Activated T-helper 17 cell treated with anti-CD3 and anti-CD28 coated beads, Interleukin-2, amount 50 U/mL, for 72 hours (primary cell): ENCODE data around the gene PRR11. TPM values are rescaled to one million over a fixed set of nuclear protein-coding genes. Genes with fewer than 3 reads are reported as not detected.

Source experiments
- ATAC-seq: fragments of 150-1000 bp; cut with Tn5 transposase; replicated peaks from 2 replicates; pipeline ENCODE4 v1.10.0; 2021; ENCODE audit warnings: mild to moderate bottlenecking, moderate library complexity
- H3K27ac Mint-ChIP-seq: one replicate; pipeline ENCODE4 v1.8.0; 2022; ENCODE audit warnings: mixed read lengths
- H3K27me3 Mint-ChIP-seq: one replicate; pipeline ENCODE4 v1.8.0; 2022; ENCODE audit warnings: mixed read lengths
- H3K36me3 Mint-ChIP-seq: one replicate; pipeline ENCODE4 v1.8.0; 2022; ENCODE audit warnings: low read depth, mild to moderate bottlenecking, mixed read lengths
- H3K4me1 Mint-ChIP-seq: one replicate; pipeline ENCODE4 v1.8.0; 2022; ENCODE audit warnings: mixed read lengths
- H3K4me3 Mint-ChIP-seq: one replicate; pipeline ENCODE4 v1.8.0; 2022; ENCODE audit warnings: mild to moderate bottlenecking, mixed read lengths
- H3K9me3 Mint-ChIP-seq: one replicate; pipeline ENCODE4 v1.8.0; 2022; ENCODE audit warnings: mixed read lengths
- total RNA-seq, 2 donors: library from RNA; stranded (reverse); gene quantifications; one replicate each; pipeline ENCODE4 v1.2.3, GENCODE V29; 2022

The PRR11 gene
- total RNA-seq, result 10 to 100 TPM; 74.5 to 76.9 TPM

DNA sequence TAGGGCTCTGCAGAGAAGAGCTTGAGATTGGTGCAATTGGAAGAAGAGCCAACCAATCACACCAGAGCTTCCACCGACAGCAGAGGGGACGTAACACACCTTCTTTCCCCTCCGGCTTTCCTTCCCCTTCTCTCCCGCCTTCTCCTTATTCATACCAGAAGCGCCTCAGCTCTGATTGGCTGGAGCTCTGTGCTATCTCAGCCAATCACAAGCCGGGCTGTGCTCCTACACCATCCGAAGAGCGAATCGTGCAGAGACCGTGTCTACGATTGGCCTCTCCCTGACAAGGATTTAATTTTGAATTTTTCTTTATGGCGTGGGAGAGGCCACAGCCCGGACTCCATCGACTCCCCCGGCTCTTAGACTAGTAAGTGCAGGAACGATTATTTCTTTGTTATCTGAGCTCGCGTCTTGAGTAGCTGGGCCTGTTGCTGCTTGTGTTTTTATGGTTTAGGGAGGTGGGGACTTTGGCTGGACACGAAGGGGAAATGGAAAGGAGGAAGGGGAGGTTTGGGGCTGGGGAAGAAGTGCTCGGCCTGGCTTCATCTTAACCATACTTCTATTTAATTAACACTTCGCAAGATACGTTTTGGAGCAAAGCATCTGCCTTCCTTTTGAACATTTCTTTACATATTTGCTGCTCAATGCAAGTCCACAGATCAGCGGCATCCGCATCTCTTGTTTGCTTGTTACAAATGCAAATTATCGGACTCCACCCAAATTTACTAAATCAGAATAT, at the start of gene PRR11:
Gene PRR11 (plus strand): TSS at position 308 of the 739 bp plus-strand sequence. CDS start 14,007 bp downstream, outside the sequence.
- Mint-ChIP-seq H3K9me3 (no peaks in the 10 kb centered on the region), H3K36me3 (no peaks in the 10 kb centered on the region), H3K4me3 (no peak within 1 kb of the TSS), H3K27ac (no peak within 1 kb of the TSS), H3K4me1 (peaks cover 25% of the 10 kb centered on the region), H3K27me3 (no peaks in the 10 kb centered on the region)
- ATAC-seq, result peak; percentile 91

GRCh38 chr17:59105852-59106462, 49.6 kb upstream of the PRR11 start:
- no peaks in the 10 kb centered on the region for H3K9me3 Mint-ChIP-seq
- peak; percentile 47 for ATAC-seq
- H3K4me1 Mint-ChIP-seq, result peaks cover 16% of the 10 kb centered on the region
- peaks cover 64% of the 10 kb centered on the region for H3K36me3 Mint-ChIP-seq
- H3K27ac Mint-ChIP-seq, result peak overlapping the region; percentile 95
- no peaks in the 10 kb centered on the region for H3K27me3 Mint-ChIP-seq
- peak overlapping the region; percentile 96 for H3K4me3 Mint-ChIP-seq

DNA sequence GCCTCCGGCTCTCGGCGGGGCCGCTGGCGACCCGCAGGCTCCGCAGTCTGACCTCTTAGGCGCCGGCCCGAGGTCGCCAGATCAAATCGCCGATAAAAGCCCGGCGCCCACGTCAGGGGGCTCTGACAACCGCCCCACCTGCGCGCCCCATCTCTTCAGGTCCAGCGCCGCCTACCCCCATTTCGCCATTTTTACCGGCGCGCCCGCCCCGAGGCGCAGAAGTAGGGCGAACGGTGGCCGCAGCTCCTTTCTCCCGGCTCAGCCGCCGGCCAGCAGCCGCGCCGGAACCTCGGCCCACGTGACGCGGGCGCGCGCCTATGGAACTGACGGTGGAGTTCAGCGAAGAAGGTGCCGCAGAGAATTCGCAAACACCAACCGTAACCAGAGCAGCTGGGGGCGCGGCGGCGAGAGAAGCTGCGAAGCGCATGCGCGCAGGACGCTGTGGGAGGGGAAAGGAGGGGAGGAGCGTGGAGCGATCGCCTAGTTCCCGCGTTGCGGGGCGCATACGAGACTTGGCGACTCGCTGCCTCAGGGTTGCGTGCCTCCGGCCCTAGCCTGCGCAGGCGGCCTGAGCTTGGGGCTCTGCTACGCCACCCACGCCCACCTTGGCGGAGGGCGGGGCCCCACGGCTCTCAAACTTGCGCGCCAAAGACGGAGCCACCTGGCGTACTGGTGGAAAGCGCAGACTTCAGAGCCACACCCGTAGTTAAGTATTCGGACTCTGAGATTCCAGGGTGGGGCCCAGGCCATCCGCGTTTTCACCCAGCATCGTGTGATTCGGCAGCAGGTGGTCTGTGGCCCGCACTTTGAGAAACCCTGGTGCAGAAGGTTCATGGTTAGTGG, 48.9 kb upstream of the PRR11 start, which contains the start of gene TRIM37:
Gene TRIM37 (minus strand): TSS at position 418 of the 843 bp plus-strand sequence. CDS start 419 bp downstream, outside the sequence.
- peak within 1 kb of the TSS; percentile 96 for H3K4me3 Mint-ChIP-seq
- peaks cover 20% of the 10 kb centered on the region for H3K4me1 Mint-ChIP-seq
- no peaks in the 10 kb centered on the region for H3K9me3 Mint-ChIP-seq
- H3K36me3 Mint-ChIP-seq, result peaks cover 66% of the 10 kb centered on the region
- H3K27me3 Mint-ChIP-seq, result no peaks in the 10 kb centered on the region
- H3K27ac Mint-ChIP-seq, result peak within 1 kb of the TSS; percentile 95
- ATAC-seq, result peak; percentile 94

GRCh38 chr17:59107306-59107670, 48.3 kb upstream of the PRR11 start:
- peaks cover 15% of the 10 kb centered on the region for H3K4me1 Mint-ChIP-seq
- H3K36me3 Mint-ChIP-seq, result peaks cover 66% of the 10 kb centered on the region
- H3K4me3 Mint-ChIP-seq, result peak overlapping the region; percentile 96
- peak overlapping the region; percentile 95 for H3K27ac Mint-ChIP-seq
- no peaks in the 10 kb centered on the region for H3K9me3 Mint-ChIP-seq
- H3K27me3 Mint-ChIP-seq, result no peaks in the 10 kb centered on the region
- ATAC-seq, result peak; percentile 34

DNA sequence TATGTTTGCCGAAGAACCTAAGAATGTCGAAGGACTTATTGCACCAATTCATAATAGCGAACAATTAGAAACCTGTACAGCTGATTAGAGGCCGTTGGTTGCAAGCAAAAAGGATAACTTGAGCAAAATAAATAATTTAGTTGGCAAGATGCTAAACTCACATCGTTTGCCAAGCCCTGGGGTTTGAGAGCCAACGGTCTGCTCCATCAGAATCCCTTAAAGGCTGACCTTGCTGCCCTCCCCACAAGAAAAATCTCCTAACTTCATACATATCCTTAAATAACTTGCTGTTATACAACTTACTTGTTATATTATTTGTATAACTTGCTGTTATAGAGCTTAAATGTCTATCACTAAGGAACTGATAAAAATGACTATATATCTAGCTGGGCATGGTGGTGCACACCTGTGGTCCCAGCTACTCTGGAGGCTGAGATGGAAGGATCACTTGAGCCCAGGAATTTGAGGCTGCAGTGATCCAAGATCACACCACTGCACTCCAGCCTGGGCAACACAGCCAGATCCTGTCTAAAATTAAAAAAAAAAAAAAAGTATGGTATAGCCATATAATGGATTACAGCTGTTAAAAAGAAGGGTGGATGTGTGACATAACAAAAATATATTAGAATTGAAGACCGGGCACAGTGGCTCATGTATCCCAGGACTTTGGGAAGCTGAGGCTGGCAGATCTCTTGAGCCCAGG, 47.0 kb upstream of the PRR11 start:
- Mint-ChIP-seq H3K4me3 (peak overlapping the region; percentile 96), H3K27me3 (no peaks in the 10 kb centered on the region), H3K27ac (no peak overlapping the region), H3K9me3 (no peaks in the 10 kb centered on the region), H3K4me1 (peaks cover 15% of the 10 kb centered on the region), H3K36me3 (peaks cover 55% of the 10 kb centered on the region)
- no peak for ATAC-seq

- peaks cover 58% of the 10 kb centered on the region for H3K36me3 Mint-ChIP-seq
These were observed 44.6 kb upstream of the PRR11 start for GRCh38 chr17:59110973-59111372.

GRCh38 chr17:59111539-59111938, 44.0 kb upstream of the PRR11 start:
- Mint-ChIP-seq H3K9me3 (no peaks in the 10 kb centered on the region), H3K4me1 (peaks cover 14% of the 10 kb centered on the region), H3K36me3 (peaks cover 57% of the 10 kb centered on the region), H3K4me3 (no peak overlapping the region), H3K27ac (peak overlapping the region; percentile 36), H3K27me3 (no peaks in the 10 kb centered on the region)
- ATAC-seq, result no peak

More at GRCh38 chr17:59110973-59111372, 44.6 kb upstream of the PRR11 start:
- ATAC-seq, result no peak
- no peak overlapping the region for H3K4me3 Mint-ChIP-seq
- no peaks in the 10 kb centered on the region for H3K9me3 Mint-ChIP-seq
- no peak overlapping the region for H3K27ac Mint-ChIP-seq
- peaks cover 14% of the 10 kb centered on the region for H3K4me1 Mint-ChIP-seq
- H3K27me3 Mint-ChIP-seq, result no peaks in the 10 kb centered on the region

DNA sequence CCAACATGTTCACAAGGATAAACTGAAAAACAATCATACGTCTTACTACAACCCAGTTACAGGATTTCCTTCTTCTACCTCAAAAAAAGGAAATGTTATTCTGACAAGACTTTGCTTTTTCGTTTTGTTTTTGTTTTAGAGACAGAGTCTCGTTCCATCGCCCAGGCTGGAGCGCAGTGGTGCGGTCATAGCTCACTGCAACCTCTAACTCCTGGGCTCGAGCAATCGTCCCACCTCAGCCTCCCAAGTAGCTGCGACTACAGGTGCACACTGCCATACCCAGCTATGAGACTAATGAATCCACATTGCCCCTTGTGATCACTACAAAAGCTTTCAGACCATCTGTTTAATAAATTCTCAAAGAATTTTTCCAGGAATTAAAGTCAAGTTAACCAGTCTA, 40.1 kb upstream of the PRR11 start:
- no peaks in the 10 kb centered on the region for H3K9me3 Mint-ChIP-seq
- H3K27ac Mint-ChIP-seq, result no peak overlapping the region
- H3K4me3 Mint-ChIP-seq, result no peak overlapping the region
- H3K36me3 Mint-ChIP-seq, result peaks cover 55% of the 10 kb centered on the region
- H3K27me3 Mint-ChIP-seq, result no peaks in the 10 kb centered on the region
- peaks cover 14% of the 10 kb centered on the region for H3K4me1 Mint-ChIP-seq
- no peak for ATAC-seq

DNA sequence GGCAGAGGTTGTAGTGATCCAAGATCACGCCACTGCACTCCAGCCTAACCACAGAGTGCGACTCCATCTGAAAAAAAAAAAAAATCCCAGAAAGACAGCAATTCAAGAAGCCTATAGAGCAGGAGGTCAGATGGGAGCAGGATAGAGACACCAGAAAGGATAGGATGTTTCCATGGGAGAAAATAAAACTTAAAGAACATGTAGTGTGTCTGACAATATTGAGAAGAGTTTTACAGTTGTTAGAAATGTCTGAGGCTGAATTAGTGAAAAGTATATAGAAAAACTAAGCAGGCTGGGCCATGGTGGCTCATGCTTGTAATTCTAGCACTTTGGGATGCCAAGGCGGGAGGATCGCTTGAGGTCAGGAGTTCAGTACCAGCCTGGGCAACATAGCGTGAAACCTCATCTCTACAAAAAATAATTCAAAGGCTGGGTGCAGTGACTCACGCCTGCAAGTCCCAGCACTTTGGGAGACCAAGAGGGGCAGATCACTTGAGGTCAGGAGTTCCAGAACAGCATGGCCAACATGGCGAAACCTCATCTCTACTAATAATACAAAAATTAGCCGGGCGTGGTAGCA, 33.6 kb upstream of the PRR11 start:
- H3K4me1 Mint-ChIP-seq, result peaks cover 8% of the 10 kb centered on the region
- H3K36me3 Mint-ChIP-seq, result peaks cover 64% of the 10 kb centered on the region

DNA sequence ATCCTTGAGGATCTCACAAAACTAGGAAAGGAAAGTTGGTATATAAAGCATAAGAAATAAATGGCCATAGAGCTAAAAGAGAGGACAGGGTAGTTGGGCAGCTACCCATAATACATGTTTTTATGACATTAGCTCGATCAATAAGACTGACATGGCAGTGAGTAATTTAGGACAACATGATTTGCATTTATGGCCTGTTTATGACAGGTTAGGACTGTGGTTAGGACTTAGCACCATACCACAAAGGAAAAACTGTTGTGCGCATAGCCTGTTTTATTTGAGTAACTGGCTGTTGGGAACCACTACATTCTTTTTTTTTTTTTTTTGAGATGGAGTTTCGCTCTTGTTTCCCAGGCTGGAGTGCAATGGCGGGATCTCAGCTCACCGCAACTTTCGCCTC, 30.9 kb upstream of the PRR11 start:
- Mint-ChIP-seq H3K27ac (peak overlapping the region; percentile 70), H3K4me1 (peaks cover 8% of the 10 kb centered on the region), H3K4me3 (no peak overlapping the region), H3K9me3 (no peaks in the 10 kb centered on the region), H3K36me3 (peaks cover 68% of the 10 kb centered on the region), H3K27me3 (no peaks in the 10 kb centered on the region)
- ATAC-seq, result peak; percentile 70

More for the DNA sequence above, 33.6 kb upstream of the PRR11 start:
- Mint-ChIP-seq H3K27me3 (no peaks in the 10 kb centered on the region), H3K4me3 (no peak overlapping the region), H3K9me3 (no peaks in the 10 kb centered on the region), H3K27ac (no peak overlapping the region)
- ATAC-seq, result no peak

DNA sequence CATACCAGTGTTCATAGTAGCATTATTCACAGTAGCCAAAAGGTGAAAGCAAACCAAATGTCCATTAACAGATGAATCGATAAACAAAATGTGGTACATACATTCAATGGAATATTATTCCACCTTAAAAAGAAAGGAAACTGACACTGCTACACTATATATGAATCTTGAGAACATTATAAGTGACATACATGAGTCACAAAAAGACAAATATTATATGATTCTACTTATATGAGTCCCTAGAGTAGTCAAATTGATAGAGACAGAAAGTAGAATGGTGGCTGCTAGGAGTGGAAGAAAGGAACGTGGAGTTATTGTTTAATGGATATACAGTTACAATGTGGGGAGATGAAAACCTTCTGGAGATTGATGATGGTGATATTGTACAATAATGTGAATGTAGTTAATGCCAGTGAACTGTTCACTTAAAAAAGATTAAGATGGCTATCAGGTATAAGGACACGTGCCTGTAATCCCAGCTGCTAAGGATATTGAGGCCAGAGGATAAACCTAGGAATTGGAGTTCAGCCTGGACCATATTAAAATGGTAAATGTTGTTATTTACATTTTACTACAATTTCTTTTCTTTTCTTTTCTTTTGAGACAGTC, 28.6 kb upstream of the PRR11 start:
- H3K4me3 Mint-ChIP-seq, result no peak overlapping the region
- no peaks in the 10 kb centered on the region for H3K27me3 Mint-ChIP-seq
- H3K27ac Mint-ChIP-seq, result no peak overlapping the region
- ATAC-seq, result peak; percentile 67
- peaks cover 8% of the 10 kb centered on the region for H3K4me1 Mint-ChIP-seq
- H3K36me3 Mint-ChIP-seq, result peaks cover 51% of the 10 kb centered on the region
- H3K9me3 Mint-ChIP-seq, result no peaks in the 10 kb centered on the region

- Mint-ChIP-seq H3K4me1 (peaks cover 3% of the 10 kb centered on the region), H3K27ac (no peak overlapping the region), H3K9me3 (no peaks in the 10 kb centered on the region), H3K4me3 (no peak overlapping the region), H3K27me3 (no peaks in the 10 kb centered on the region), H3K36me3 (peaks cover 39% of the 10 kb centered on the region)
- ATAC-seq, result no peak
These were observed 25.7 kb upstream of the PRR11 start for GRCh38 chr17:59129814-59130213.

- H3K36me3 Mint-ChIP-seq, result peaks cover 33% of the 10 kb centered on the region
- no peak overlapping the region for H3K27ac Mint-ChIP-seq
- H3K4me1 Mint-ChIP-seq, result peaks cover 3% of the 10 kb centered on the region
- H3K4me3 Mint-ChIP-seq, result no peak overlapping the region
- H3K9me3 Mint-ChIP-seq, result no peaks in the 10 kb centered on the region
- no peaks in the 10 kb centered on the region for H3K27me3 Mint-ChIP-seq
- ATAC-seq, result no peak
These were observed 24.4 kb upstream of the PRR11 start for GRCh38 chr17:59131131-59131530.
